Endothelial cell of umbilical vein (primary cell): ENCODE results near the gene DGUOK. TPM values are rescaled to one million over a fixed set of nuclear protein-coding genes. Genes with fewer than 3 reads are reported as not detected.

ENCODE experiments used
- BruUV-seq: library from RNA; stranded (reverse); fragments of 400-500 nt; replicated peaks from 2 replicates; lab custom pipeline; 2021; lab: Mats Ljungman, UMichigan
- CTCF ChIA-PET: fragments of 300-600, 350-600 bp; sonication (Branson Sonifier 250); formaldehyde crosslinking; loops from one replicate; lab custom pipeline; 2021; ENCODE audit warnings: antibody characterized with exemption, inconsistent platforms; lab: Charles Lee
- POLR2A ChIA-PET: fragments of 300-600, 350-600 bp; sonication (Branson Sonifier 250); formaldehyde crosslinking; loops from one replicate; lab custom pipeline; 2021; ENCODE audit warnings: antibody characterized with exemption, inconsistent platforms; lab: Charles Lee
- DNase-seq: peaks from one replicate; pipeline ENCODE4 v3.0.0-alpha.2; 2011; ENCODE audit warnings: low read depth, low spot score
- FAIRE-seq: peaks from 2 replicates; lab custom pipeline; 2011; peaks lifted over from hg19 to GRCh38; lab: Jason Lieb, UNC
- H2AFZ ChIP-seq: 2 replicates; pipeline ENCODE4 v1.6.0; 2012; ENCODE audit warnings: low read depth, low read length, control low read depth, inconsistent platforms
- H3K27ac ChIP-seq: 2 replicates; pipeline ENCODE4 v1.5.1; 2011; ENCODE audit warnings: low read depth, mild to moderate bottlenecking, control low read depth, low read length, moderate library complexity; ENCODE audit not compliant: insufficient read depth
- H3K27me3 ChIP-seq, 2 experiments: 2 replicates each; pipeline versions ENCODE4 v1.6.0 to v1.6.1; 2011; ENCODE audit warnings: low read length in 2 of 2, mixed read lengths in 1 of 2; ENCODE audit not compliant: control insufficient read depth in 2 of 2, insufficient read depth in 2 of 2
- H3K36me3 ChIP-seq, 2 experiments: 2 replicates in 1 of 2; 3 replicates in 1 of 2; pipeline ENCODE4 v1.5.1; 2011; ENCODE audit warnings: low read length in 2 of 2, mild to moderate bottlenecking in 1 of 2, moderate library complexity in 1 of 2; ENCODE audit not compliant: control insufficient read depth in 2 of 2, insufficient read depth in 2 of 2; ENCODE audit errors: extremely low read depth in 1 of 2
- H3K4me1 ChIP-seq: 3 replicates; pipeline ENCODE4 v1.5.1; 2011; ENCODE audit warnings: mild to moderate bottlenecking, low read length; ENCODE audit not compliant: control insufficient read depth, insufficient read depth; ENCODE audit errors: extremely low read depth
- H3K4me2 ChIP-seq: 2 replicates; pipeline ENCODE4 v1.6.1; 2011; ENCODE audit warnings: low read length, control low read depth, mixed read lengths; ENCODE audit not compliant: insufficient read depth
- H3K4me3 ChIP-seq, 3 experiments: fragments of 200-600 bp in 1 of 3; sonication (generic), shearing (Covaris generic) in 1 of 3; replicated peaks in 1 of 3; 2 replicates each; pipeline ENCODE4 v1.5.1; 2011 to 2016; ENCODE audit warnings: control low read depth in 3 of 3, low read length in 3 of 3, mild to moderate bottlenecking in 2 of 3, inconsistent platforms in 1 of 3, low read depth in 1 of 3, moderate library complexity in 1 of 3; ENCODE audit not compliant: insufficient read depth in 1 of 3
- H3K79me2 ChIP-seq: 2 replicates; pipeline ENCODE4 v1.6.0; 2012; ENCODE audit warnings: low read length, inconsistent platforms; ENCODE audit not compliant: control insufficient read depth, insufficient read depth
- H3K9ac ChIP-seq: replicated peaks from 2 replicates; pipeline ENCODE3; 2011; ENCODE audit warnings: low read length, control low read depth; ENCODE audit not compliant: insufficient read depth; ENCODE audit errors: extremely low read depth
- H3K9me1 ChIP-seq: replicated peaks from 3 replicates; pipeline ENCODE4 v1.6.0; 2011; ENCODE audit warnings: mild to moderate bottlenecking, low read length; ENCODE audit not compliant: control insufficient read depth, insufficient read depth; ENCODE audit errors: extremely low read depth
- H3K9me3 ChIP-seq: replicated peaks from 2 replicates; pipeline ENCODE4 v1.5.1; 2012; ENCODE audit warnings: low read length, inconsistent platforms; ENCODE audit not compliant: control insufficient read depth, insufficient read depth
- H4K20me1 ChIP-seq: replicated peaks from 2 replicates; pipeline ENCODE3; 2011; ENCODE audit warnings: mild to moderate bottlenecking, low read length; ENCODE audit not compliant: control insufficient read depth, insufficient read depth; ENCODE audit errors: extremely low read depth
- CTCF ChIP-seq, 2 donors: IDR thresholded peaks; 1 replicate in 1 of 2; 2 replicates in 1 of 2; pipeline ENCODE4 v1.5.1; 2011; ENCODE audit warnings: low read length in 2 of 2, mild to moderate bottlenecking in 2 of 2, moderate library complexity in 2 of 2, control low read depth in 1 of 2, inconsistent platforms in 1 of 2, low read depth in 1 of 2; ENCODE audit not compliant: insufficient read depth in 1 of 2; ENCODE audit errors: extremely low read depth in 1 of 2
- MAX ChIP-seq: IDR thresholded peaks from 2 replicates; pipeline ENCODE4 v1.6.1; 2011; ENCODE audit not compliant: insufficient read depth, insufficient read length
- MYC ChIP-seq: IDR thresholded peaks from one replicate; pipeline ENCODE4 v1.6.1; 2011; ENCODE audit warnings: mild to moderate bottlenecking, low read depth, low read length
- POLR2AphosphoS5 ChIP-seq: IDR thresholded peaks from 2 replicates; pipeline ENCODE4 v1.6.1; 2012; ENCODE audit warnings: low read depth, mild to moderate bottlenecking, control low read depth, low read length, moderate library complexity; ENCODE audit not compliant: insufficient read depth
- dilution Hi-C: fragments of 300-500 bp; cut with MboI; formaldehyde crosslinking; loops from one replicate; pipeline ENCODE4 v1.15.0; 2019; ENCODE audit warnings: low sequenced_read_pairs; ENCODE audit not compliant: extremely low pct_ligation_motif_present
- intact Hi-C: fragments of 100-400 bp; cut with micrococcal nuclease; formaldehyde crosslinking; loops from one replicate; pipeline ENCODE4 v1.10.0; 2022
- polyA plus RNA-seq, 4 experiments: library from polyadenylated mRNA; depleted of rRNA in 3 of 4; stranded (reverse) in 3 of 4; unstranded in 1 of 4; fragments of >200 nt; gene quantifications; 2 replicates each; pipeline versions ENCODE4 v1.2.1 to v1.2.3, GENCODE V29; 2011 to 2012; ENCODE audit warnings: missing spikeins in 1 of 4
- total RNA-seq: library from RNA; stranded (reverse); gene quantifications from 2 replicates; pipeline ENCODE4 v1.2.3, GENCODE V29; 2021

Gene DGUOK
- total and polyA plus RNA-seq, 2 donors (not counting 3 experiments of a cell fraction or from before 2014, with no cell fraction given), result 51.8 to 77.5 TPM

- Histone ChIP-seq H4K20me1 (no peaks in the 10 kb centered on the region), H3K9me1 (no peaks in the 10 kb centered on the region), H3K79me2 (no peaks in the 10 kb centered on the region), H3K9ac (no peak overlapping the region), H3K4me2 (no peak overlapping the region), H3K27ac (no peak overlapping the region), H3K4me3 (no peak overlapping the region), H3K4me1 (peaks cover 6% of the 10 kb centered on the region), H3K9me3 (no peaks in the 10 kb centered on the region), H2AFZ (no peak overlapping the region), H3K36me3 (no peaks in the 10 kb centered on the region), H3K27me3 (no peaks in the 10 kb centered on the region)
- intact Hi-C loops (no loop called here), dilution Hi-C loops (no loop called here)
- ChIA-PET CTCF (interaction anchor here (0.8 to 1.7 kb wide), 2 partner anchors 14 to 151 kb away, joined by 3 to 5 read pairs; no protein-coding TSS in a partner anchor), POLR2A (no interaction called here)
- BruUV-seq, result no TSS peak
- FAIRE-seq (no peak), DNase-seq (no peak)
- TF ChIP-seq MYC (no peak), MAX (no peak), CTCF (IDR thresholded peaks at IDR 0.05; ENCODE audit: extremely low read depth in 1 of 2, insufficient read depth in 1 of 2, low read depth in 1 of 2, low read length in 2 of 2) (no peak), POLR2AphosphoS5 (no peak)
These were observed 42.7 kb downstream of the DGUOK start for GRCh38 chr2:73969356-73969755.
